ENCODE results near the gene TOPAZ1.

DNA sequence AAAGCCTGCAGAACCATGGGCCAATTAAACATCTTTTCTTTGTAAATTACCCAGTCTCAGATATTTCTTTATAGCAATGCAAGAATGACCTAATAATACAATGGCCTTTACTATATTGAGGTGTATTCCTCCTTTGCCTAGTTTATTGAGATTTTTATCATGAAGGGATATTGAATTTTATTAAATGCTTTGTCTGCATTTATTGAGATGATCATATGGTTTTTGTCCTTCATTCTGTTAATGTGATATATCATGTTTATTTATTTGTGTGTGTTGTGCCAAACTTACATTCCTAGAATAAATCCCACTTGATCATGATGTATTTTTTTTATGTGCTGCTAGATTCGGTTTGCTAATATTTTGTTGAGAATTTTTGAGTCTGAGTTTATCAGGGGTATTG is 36.2 kb downstream of the TOPAZ1 start:
- TF ChIP-seq, protein P1, sequence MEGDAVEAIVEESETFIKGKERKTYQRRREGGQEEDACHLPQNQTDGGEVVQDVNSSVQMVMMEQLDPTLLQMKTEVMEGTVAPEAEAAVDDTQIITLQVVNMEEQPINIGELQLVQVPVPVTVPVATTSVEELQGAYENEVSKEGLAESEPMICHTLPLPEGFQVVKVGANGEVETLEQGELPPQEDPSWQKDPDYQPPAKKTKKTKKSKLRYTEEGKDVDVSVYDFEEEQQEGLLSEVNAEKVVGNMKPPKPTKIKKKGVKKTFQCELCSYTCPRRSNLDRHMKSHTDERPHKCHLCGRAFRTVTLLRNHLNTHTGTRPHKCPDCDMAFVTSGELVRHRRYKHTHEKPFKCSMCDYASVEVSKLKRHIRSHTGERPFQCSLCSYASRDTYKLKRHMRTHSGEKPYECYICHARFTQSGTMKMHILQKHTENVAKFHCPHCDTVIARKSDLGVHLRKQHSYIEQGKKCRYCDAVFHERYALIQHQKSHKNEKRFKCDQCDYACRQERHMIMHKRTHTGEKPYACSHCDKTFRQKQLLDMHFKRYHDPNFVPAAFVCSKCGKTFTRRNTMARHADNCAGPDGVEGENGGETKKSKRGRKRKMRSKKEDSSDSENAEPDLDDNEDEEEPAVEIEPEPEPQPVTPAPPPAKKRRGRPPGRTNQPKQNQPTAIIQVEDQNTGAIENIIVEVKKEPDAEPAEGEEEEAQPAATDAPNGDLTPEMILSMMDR (IDR thresholded peaks at IDR 0.05; ENCODE audit: insufficient read depth, low read length, poor library complexity, severe bottlenecking), result no peak
- TF ChIP-seq EZH2phosphoT487 (conservative IDR thresholded peaks at IDR 0.05; ENCODE audit: low read length), result no peak

All from SU-DHL-6 (cell line).